ENCODE measurements around the gene C1QL3.

- TF ChIP-seq POLR2A (IDR thresholded peaks at IDR 0.05; ENCODE audit: low read depth, low read length), result no peak
- TF ChIP-seq POU2F2 (IDR thresholded peaks at IDR 0.05; ENCODE audit: low read depth, low read length), result no peak
These were observed 40.5 kb downstream of the C1QL3 start for GRCh38 chr10:16481052-16481728.

Data from GM12891 (cell line).